Measurements from ENCODE around the gene NAGPA. TPM values are rescaled to one million over a fixed set of nuclear protein-coding genes. Genes with fewer than 3 reads are reported as not detected.

Gene NAGPA
- total and polyA plus RNA-seq, 2 of the 13 experiments (the other 11 are each of a cell fraction or from before 2014, with no cell fraction given), result 27.1 to 60.3 TPM

DNA sequence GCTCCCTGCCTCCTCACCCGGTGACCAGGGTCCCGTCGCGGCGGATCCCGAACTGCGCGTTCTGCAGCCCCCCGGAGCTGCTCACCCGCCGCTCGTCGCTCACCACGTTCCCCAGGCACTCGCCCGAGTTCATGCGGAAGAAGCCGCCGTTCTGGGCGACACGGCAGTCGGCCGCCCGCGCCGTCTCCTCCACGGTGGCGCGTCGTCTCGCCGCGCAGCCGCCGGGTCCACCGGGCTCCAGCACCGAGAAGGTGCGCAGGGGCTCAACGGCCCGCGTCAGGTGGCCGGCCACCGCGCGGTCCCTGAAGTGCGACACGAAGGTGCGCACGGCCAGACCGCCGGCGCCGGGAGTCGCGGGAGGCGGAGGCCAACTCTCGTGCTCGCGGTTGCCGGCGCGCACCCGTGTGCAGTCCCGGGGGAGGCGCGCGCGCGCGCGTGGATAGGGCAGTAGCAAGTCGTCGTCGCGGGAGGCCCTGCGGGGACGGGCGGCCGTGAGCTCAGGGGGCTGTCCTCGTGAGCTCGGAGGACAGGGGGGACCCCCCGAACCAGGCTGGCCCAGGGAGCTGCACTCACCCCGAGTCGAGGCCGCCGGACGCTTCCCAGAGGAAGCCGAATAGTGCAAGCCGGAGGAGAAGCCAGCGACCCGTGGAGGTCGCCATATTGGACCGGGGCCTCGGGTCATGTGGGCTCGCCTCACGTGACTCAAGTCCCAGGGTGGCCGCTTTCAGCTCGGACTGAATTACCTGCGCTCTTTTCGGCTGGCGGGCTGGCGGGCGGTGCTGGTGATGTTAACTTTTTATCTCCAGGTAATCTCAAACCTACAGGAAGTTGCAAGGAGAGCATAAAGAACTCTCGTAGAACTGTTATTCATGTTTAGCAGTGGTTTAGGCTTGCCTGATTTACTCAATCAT lies at the start of gene NAGPA (continued):
- TF ChIP-seq IKZF4 (CRISPR knock-in tag; IDR thresholded peaks at IDR 0.05; ENCODE audit: borderline replicate concordance, low read depth, not compliant biosample characterization), result peak; percentile 88
- peak; percentile 37; the same call in 1 of the 2 replicates for TF ChIP-seq SP5 (CRISPR knock-in tag; IDR thresholded peaks at IDR 0.05; ENCODE audit: borderline replicate concordance, low read depth)
- no peak for TF ChIP-seq ZNF510 (CRISPR knock-in tag; IDR thresholded peaks at IDR 0.05; ENCODE audit: low read depth)
- TF ChIP-seq SAFB2 (CRISPR knock-in tag; IDR thresholded peaks at IDR 0.05; ENCODE audit: borderline replicate concordance, low read depth), result peak; percentile 93
- TF ChIP-seq SCMH1 (CRISPR knock-in tag; IDR thresholded peaks at IDR 0.05; ENCODE audit: borderline replicate concordance), result no peak
- peak; percentile 98 for TF ChIP-seq ZFP90 (CRISPR knock-in tag; IDR thresholded peaks at IDR 0.05; ENCODE audit: borderline replicate concordance)
- TF ChIP-seq THAP11 (CRISPR knock-in tag; IDR thresholded peaks at IDR 0.05), result peak; percentile 91
- 0 out of 2 replicates have a peak, but pooled peaks have one; percentile 65 for TF ChIP-seq FLYWCH1 (CRISPR knock-in tag; IDR thresholded peaks at IDR 0.05)
- TF ChIP-seq NR2F2 (IDR thresholded peaks at IDR 0.05; ENCODE audit: borderline replicate concordance, low read depth), result peak; percentile 36; the same call in 1 of the 2 replicates
- TF ChIP-seq IRF2 (CRISPR knock-in tag; IDR thresholded peaks at IDR 0.05), result peak; percentile 93
- TF ChIP-seq, protein P1, sequence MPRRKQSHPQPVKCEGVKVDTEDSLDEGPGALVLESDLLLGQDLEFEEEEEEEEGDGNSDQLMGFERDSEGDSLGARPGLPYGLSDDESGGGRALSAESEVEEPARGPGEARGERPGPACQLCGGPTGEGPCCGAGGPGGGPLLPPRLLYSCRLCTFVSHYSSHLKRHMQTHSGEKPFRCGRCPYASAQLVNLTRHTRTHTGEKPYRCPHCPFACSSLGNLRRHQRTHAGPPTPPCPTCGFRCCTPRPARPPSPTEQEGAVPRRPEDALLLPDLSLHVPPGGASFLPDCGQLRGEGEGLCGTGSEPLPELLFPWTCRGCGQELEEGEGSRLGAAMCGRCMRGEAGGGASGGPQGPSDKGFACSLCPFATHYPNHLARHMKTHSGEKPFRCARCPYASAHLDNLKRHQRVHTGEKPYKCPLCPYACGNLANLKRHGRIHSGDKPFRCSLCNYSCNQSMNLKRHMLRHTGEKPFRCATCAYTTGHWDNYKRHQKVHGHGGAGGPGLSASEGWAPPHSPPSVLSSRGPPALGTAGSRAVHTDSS (CRISPR knock-in tag; conservative IDR thresholded peaks at IDR 0.05), result peak; percentile 81; the same call in 1 of the 2 replicates
- TF ChIP-seq ZNF773 (CRISPR knock-in tag; IDR thresholded peaks at IDR 0.05; ENCODE audit: borderline replicate concordance), result peak; percentile 84; the same call in 1 of the 2 replicates
- TF ChIP-seq, protein P2, sequence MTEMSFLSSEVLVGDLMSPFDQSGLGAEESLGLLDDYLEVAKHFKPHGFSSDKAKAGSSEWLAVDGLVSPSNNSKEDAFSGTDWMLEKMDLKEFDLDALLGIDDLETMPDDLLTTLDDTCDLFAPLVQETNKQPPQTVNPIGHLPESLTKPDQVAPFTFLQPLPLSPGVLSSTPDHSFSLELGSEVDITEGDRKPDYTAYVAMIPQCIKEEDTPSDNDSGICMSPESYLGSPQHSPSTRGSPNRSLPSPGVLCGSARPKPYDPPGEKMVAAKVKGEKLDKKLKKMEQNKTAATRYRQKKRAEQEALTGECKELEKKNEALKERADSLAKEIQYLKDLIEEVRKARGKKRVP (CRISPR knock-in tag; IDR thresholded peaks at IDR 0.05), result peak in 1 of 2 experiments; percentile 15; a peak in 1 of 4 replicates
- TF ChIP-seq CENPX (CRISPR knock-in tag; IDR thresholded peaks at IDR 0.05), result no peak
- no peak for TF ChIP-seq IKZF1 (IDR thresholded peaks at IDR 0.05)
- TF ChIP-seq YEATS4 (CRISPR knock-in tag; IDR thresholded peaks at IDR 0.05; ENCODE audit: borderline replicate concordance), result peak; percentile 97
- TF ChIP-seq ZNF138 (CRISPR knock-in tag; IDR thresholded peaks at IDR 0.05; ENCODE audit: low read depth), result peak; percentile 87; the same call in 1 of the 2 replicates
- peak; percentile 72; the same call in 1 of the 2 replicates for TF ChIP-seq ZNF572 (CRISPR knock-in tag; IDR thresholded peaks at IDR 0.05)
- TF ChIP-seq MIER2 (CRISPR knock-in tag; IDR thresholded peaks at IDR 0.05), result peak; percentile 44
- no peak for TF ChIP-seq U2AF1 (optimal IDR thresholded peaks at IDR 0.05; ENCODE audit: low read depth, low read length)
- TF ChIP-seq SMAD9 (CRISPR knock-in tag; IDR thresholded peaks at IDR 0.05), result no peak
- TF ChIP-seq EED (CRISPR knock-in tag; IDR thresholded peaks at IDR 0.05), result peak; percentile 83
- peak; percentile 85; the same call in 1 of the 2 replicates for TF ChIP-seq ZNF558 (CRISPR knock-in tag; IDR thresholded peaks at IDR 0.05; ENCODE audit: borderline replicate concordance)
- no peak for TF ChIP-seq KDM6A (CRISPR knock-in tag; IDR thresholded peaks at IDR 0.05; ENCODE audit: low read depth)
- TF ChIP-seq, protein P3, sequence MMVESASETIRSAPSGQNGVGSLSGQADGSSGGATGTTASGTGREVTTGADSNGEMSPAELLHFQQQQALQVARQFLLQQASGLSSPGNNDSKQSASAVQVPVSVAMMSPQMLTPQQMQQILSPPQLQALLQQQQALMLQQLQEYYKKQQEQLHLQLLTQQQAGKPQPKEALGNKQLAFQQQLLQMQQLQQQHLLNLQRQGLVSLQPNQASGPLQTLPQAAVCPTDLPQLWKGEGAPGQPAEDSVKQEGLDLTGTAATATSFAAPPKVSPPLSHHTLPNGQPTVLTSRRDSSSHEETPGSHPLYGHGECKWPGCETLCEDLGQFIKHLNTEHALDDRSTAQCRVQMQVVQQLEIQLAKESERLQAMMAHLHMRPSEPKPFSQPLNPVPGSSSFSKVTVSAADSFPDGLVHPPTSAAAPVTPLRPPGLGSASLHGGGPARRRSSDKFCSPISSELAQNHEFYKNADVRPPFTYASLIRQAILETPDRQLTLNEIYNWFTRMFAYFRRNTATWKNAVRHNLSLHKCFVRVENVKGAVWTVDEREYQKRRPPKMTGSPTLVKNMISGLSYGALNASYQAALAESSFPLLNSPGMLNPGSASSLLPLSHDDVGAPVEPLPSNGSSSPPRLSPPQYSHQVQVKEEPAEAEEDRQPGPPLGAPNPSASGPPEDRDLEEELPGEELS (CRISPR knock-in tag; IDR thresholded peaks at IDR 0.05), result peak; percentile 74
- no peak for TF ChIP-seq REXO4 (CRISPR knock-in tag; IDR thresholded peaks at IDR 0.05; ENCODE audit: borderline replicate concordance)

All from HepG2 (cell line).